H9 (cell line): Measurements from ENCODE around the gene TBC1D4. TPM values are rescaled to one million over a fixed set of nuclear protein-coding genes. Genes with fewer than 3 reads are reported as not detected.
"Not testable (repeated sequence)": the region's sequence is repeated elsewhere in the genome, so short reads cannot be mapped to it uniquely, and the experiment has no call there.

ENCODE experiments used
- DNase-seq: peaks from one replicate; pipeline ENCODE4 v3.0.0-alpha.2; 2017
- H2AFZ ChIP-seq: one replicate; pipeline ENCODE4 v1.6.1; 2013; ENCODE audit warnings: mild to moderate bottlenecking, low read length, control low read depth, moderate library complexity
- H2AK5ac ChIP-seq: 2 replicates; pipeline ENCODE4 v1.6.1; 2013; ENCODE audit warnings: low read length, control low read depth, mixed read lengths; ENCODE audit not compliant: insufficient read length
- H2BK120ac ChIP-seq: one replicate; pipeline ENCODE4 v1.6.1; 2013; ENCODE audit warnings: low read depth, mild to moderate bottlenecking, low read length, control low read depth, inconsistent platforms; ENCODE audit not compliant: poor library complexity, severe bottlenecking
- H2BK12ac ChIP-seq: 2 replicates; pipeline ENCODE4 v1.6.1; 2013; ENCODE audit warnings: low read length, control low read depth, mixed read lengths, low read depth; ENCODE audit not compliant: insufficient read length
- H2BK15ac ChIP-seq: 2 replicates; pipeline ENCODE4 v1.6.1; 2013; ENCODE audit warnings: low read depth, low read length, control low read depth
- H2BK20ac ChIP-seq: one replicate; pipeline ENCODE4 v1.6.1; 2013; ENCODE audit warnings: low read depth, mild to moderate bottlenecking, low read length, control low read depth, inconsistent platforms; ENCODE audit not compliant: poor library complexity, severe bottlenecking
- H2BK5ac ChIP-seq: 2 replicates; pipeline ENCODE4 v1.6.1; 2013; ENCODE audit warnings: low read length, control low read depth, mixed read lengths; ENCODE audit not compliant: insufficient read length
- H3K14ac ChIP-seq: 2 replicates; pipeline ENCODE4 v1.6.1; 2013; ENCODE audit warnings: low read length, control low read depth; ENCODE audit not compliant: insufficient read depth
- H3K18ac ChIP-seq: 2 replicates; pipeline ENCODE4 v1.6.1; 2013; ENCODE audit warnings: low read depth, mild to moderate bottlenecking, mixed read lengths, low read length, control low read depth; ENCODE audit not compliant: insufficient read length
- H3K23ac ChIP-seq: 2 replicates; pipeline ENCODE4 v1.6.1; 2013; ENCODE audit warnings: low read length, control low read depth, mixed read lengths, low read depth; ENCODE audit not compliant: insufficient read length
- H3K23me2 ChIP-seq: 2 replicates; pipeline ENCODE4 v1.6.1; 2013; ENCODE audit warnings: low read depth, mild to moderate bottlenecking, mixed read lengths, low read length, control low read depth; ENCODE audit not compliant: insufficient read length, poor library complexity, severe bottlenecking
- H3K27ac ChIP-seq: 2 replicates; pipeline ENCODE4 v1.5.1; 2013; ENCODE audit warnings: low read length, control low read depth, mixed read lengths, low read depth; ENCODE audit not compliant: insufficient read length
- H3K27me3 ChIP-seq: 2 replicates; pipeline ENCODE4 v1.6.1; 2013; ENCODE audit warnings: low read length, control low read depth, inconsistent platforms; ENCODE audit not compliant: insufficient read depth
- H3K4ac ChIP-seq: 2 replicates; pipeline ENCODE4 v1.6.1; 2013; ENCODE audit warnings: low read depth, mild to moderate bottlenecking, control low read depth, inconsistent platforms, low read length, moderate library complexity
- H3K4me1 ChIP-seq: 2 replicates; pipeline ENCODE4 v1.6.1; 2013; ENCODE audit warnings: low read length, control low read depth, inconsistent platforms; ENCODE audit not compliant: insufficient read depth
- H3K4me2 ChIP-seq: 2 replicates; pipeline ENCODE4 v1.6.1; 2013; ENCODE audit warnings: low read length, control low read depth, mixed read lengths; ENCODE audit not compliant: insufficient read length, insufficient read depth
- H3K56ac ChIP-seq: 2 replicates; pipeline ENCODE4 v1.6.1; 2013; ENCODE audit warnings: low read depth, mild to moderate bottlenecking, mixed read lengths, low read length, control low read depth; ENCODE audit not compliant: insufficient read length
- H3K79me1 ChIP-seq: 2 replicates; pipeline ENCODE4 v1.6.1; 2013; ENCODE audit warnings: low read depth, mild to moderate bottlenecking, moderate library complexity, low read length, control low read depth, inconsistent platforms; ENCODE audit not compliant: insufficient read depth, poor library complexity, severe bottlenecking
- H3K79me2 ChIP-seq: 2 replicates; pipeline ENCODE4 v1.6.1; 2013; ENCODE audit warnings: low read length, control low read depth, inconsistent platforms; ENCODE audit not compliant: insufficient read depth
- H3K9ac ChIP-seq: 2 replicates; pipeline ENCODE4 v1.6.1; 2013; ENCODE audit warnings: low read length, control low read depth, mixed read lengths; ENCODE audit not compliant: insufficient read length; ENCODE audit errors: extremely low read depth
- H3K9me3 ChIP-seq: one replicate; pipeline ENCODE4 v1.6.1; 2013; ENCODE audit warnings: low read depth, low read length, inconsistent platforms; ENCODE audit not compliant: control insufficient read depth
- H3T11ph ChIP-seq: one replicate; pipeline ENCODE4 v1.6.1; 2013; ENCODE audit warnings: mild to moderate bottlenecking, low read length, control low read depth, inconsistent platforms
- H4K20me1 ChIP-seq: one replicate; pipeline ENCODE4 v1.6.1; 2013; ENCODE audit not compliant: control insufficient read depth, insufficient read length, insufficient read depth
- H4K5ac ChIP-seq: 2 replicates; pipeline ENCODE4 v1.6.1; 2013; ENCODE audit warnings: low read depth, mild to moderate bottlenecking, mixed read lengths, low read length, control low read depth; ENCODE audit not compliant: insufficient read length
- H4K8ac ChIP-seq: replicated peaks from 2 replicates; pipeline ENCODE4 v1.6.1; 2013; ENCODE audit warnings: low read length, control low read depth, mixed read lengths, low read depth; ENCODE audit not compliant: insufficient read length
- H4K91ac ChIP-seq: 2 replicates; pipeline ENCODE4 v1.6.1; 2013; ENCODE audit warnings: low read depth, mild to moderate bottlenecking, moderate library complexity, mixed read lengths, low read length, control low read depth; ENCODE audit not compliant: insufficient read length
- H3K27ac Mint-ChIP-seq, 3 experiments: 2 replicates in 2 of 3; 3 replicates in 1 of 3; pipeline ENCODE4 v1.8.0; 2020 to 2021; ENCODE audit warnings: mixed read lengths in 3 of 3, mild to moderate bottlenecking in 1 of 3, moderate library complexity in 1 of 3
- H3K27me3 Mint-ChIP-seq: 2 replicates; pipeline ENCODE4 v1.8.0; 2021; ENCODE audit warnings: low read depth, mild to moderate bottlenecking, moderate library complexity, mixed read lengths
- H3K36me3 Mint-ChIP-seq, 3 experiments: 2 replicates in 2 of 3; 3 replicates in 1 of 3; pipeline ENCODE4 v1.8.0; 2020 to 2021; ENCODE audit warnings: low read depth in 3 of 3, mixed read lengths in 3 of 3; ENCODE audit not compliant: insufficient read depth in 1 of 3
- H3K4me1 Mint-ChIP-seq, 2 experiments: 2 replicates each; pipeline ENCODE4 v1.8.0; 2020; ENCODE audit warnings: mixed read lengths in 2 of 2
- H3K4me3 Mint-ChIP-seq, 2 experiments: 2 replicates in 1 of 2; 3 replicates in 1 of 2; pipeline ENCODE4 v1.8.0; 2020 to 2021; ENCODE audit warnings: mild to moderate bottlenecking in 2 of 2, mixed read lengths in 2 of 2, moderate library complexity in 1 of 2
- H3K9me3 Mint-ChIP-seq, 2 experiments: 2 replicates in 1 of 2; 3 replicates in 1 of 2; pipeline ENCODE4 v1.8.0; 2020; ENCODE audit warnings: mild to moderate bottlenecking in 2 of 2, mixed read lengths in 2 of 2, moderate library complexity in 1 of 2
- WGBS: extraction: QIAGEN DNeasy Blood & Tissue Kit; methylation state at CpG from one replicate; pipeline ENCODE4 v1.1.7; 2013; ENCODE audit warnings: missing lambda C conversion rate, low lambda C conversion rate, mixed read lengths; ENCODE audit not compliant: insufficient read length; ENCODE audit errors: extremely low coverage; 5-methylcytosine and 5-hydroxymethylcytosine counted together
- total RNA-seq: library from RNA; stranded (reverse); gene quantifications from 2 replicates; pipeline ENCODE4 v1.2.1, GENCODE V29; 2021
- TF ChIP-seq, protein P1 (sequence below): fragments of 200-600 bp; sonication (generic); conservative IDR thresholded peaks from 3 replicates; pipeline ENCODE4 v1.8.0; 2021; ENCODE audit warnings: antibody characterized with exemption, mild to moderate bottlenecking

Gene TBC1D4
- total RNA-seq, 1 experiment from 2014 or later = 10.5 TPM

DNA sequence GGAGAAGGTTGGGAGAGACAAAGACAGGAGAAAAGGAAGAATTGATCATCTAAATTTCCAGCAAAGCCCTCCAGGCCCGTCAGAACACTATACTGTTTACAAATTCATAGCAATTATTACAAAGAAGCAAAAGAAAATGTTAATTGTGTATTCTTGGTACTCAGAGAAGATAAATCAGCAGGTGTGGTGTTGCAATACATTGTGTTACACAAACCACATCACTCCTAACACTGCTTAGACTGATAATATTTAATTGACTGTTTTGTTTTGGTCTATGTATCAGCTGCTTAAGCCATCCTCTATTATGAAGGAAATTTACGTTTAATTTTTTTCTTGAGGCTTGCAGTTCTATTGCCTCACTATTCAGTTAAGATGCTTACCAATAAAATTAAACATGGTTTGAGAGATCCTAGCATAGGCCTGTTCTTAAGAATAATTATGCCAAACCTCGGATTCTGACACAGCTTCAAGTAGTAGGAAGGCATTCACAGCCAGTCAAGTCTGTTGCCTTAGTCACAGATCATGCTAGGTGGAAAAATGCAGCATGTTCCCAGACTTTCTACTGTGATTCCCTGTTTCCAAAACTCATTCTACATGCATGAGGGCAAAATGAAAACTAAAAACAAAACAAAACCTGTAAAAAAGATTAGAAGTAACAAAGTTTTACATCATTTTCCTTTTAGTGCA is 129.2 kb downstream of the TBC1D4 start:
- TF ChIP-seq, protein P1, sequence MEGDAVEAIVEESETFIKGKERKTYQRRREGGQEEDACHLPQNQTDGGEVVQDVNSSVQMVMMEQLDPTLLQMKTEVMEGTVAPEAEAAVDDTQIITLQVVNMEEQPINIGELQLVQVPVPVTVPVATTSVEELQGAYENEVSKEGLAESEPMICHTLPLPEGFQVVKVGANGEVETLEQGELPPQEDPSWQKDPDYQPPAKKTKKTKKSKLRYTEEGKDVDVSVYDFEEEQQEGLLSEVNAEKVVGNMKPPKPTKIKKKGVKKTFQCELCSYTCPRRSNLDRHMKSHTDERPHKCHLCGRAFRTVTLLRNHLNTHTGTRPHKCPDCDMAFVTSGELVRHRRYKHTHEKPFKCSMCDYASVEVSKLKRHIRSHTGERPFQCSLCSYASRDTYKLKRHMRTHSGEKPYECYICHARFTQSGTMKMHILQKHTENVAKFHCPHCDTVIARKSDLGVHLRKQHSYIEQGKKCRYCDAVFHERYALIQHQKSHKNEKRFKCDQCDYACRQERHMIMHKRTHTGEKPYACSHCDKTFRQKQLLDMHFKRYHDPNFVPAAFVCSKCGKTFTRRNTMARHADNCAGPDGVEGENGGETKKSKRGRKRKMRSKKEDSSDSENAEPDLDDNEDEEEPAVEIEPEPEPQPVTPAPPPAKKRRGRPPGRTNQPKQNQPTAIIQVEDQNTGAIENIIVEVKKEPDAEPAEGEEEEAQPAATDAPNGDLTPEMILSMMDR = no peak
- Histone ChIP-seq H3K23ac (no peak overlapping the region), H3K27me3 (no peaks in the 10 kb centered on the region), H2BK5ac (no peak overlapping the region), H2AFZ (no peak overlapping the region), H3K4me2 (no peak overlapping the region), H3K27ac (no peak overlapping the region), H2BK15ac (no peak overlapping the region), H4K91ac (no peak overlapping the region), H4K5ac (no peak overlapping the region), H3K79me2 (no peaks in the 10 kb centered on the region), H3K9me3 (no peaks in the 10 kb centered on the region), H3K79me1 (no peaks in the 10 kb centered on the region), H3K23me2 (no peaks in the 10 kb centered on the region), H3K14ac (no peak overlapping the region), H3K56ac (no peak overlapping the region), H3K4me1 (no peaks in the 10 kb centered on the region), H4K8ac (no peak overlapping the region), H2AK5ac (no peak overlapping the region), H2BK20ac (no peak overlapping the region), H3K9ac (no peak overlapping the region), H2BK12ac (no peak overlapping the region), H3T11ph (no peak overlapping the region), H3K18ac (no peak overlapping the region), H2BK120ac (no peak overlapping the region), H4K20me1 (no peaks in the 10 kb centered on the region), H3K4ac (no peak overlapping the region)
- no CpG with 5 or more reads among the region's 3 CpGs for WGBS
- Mint-ChIP-seq H3K27ac (no peak overlapping the region), H3K9me3 (no peaks in the 10 kb centered on the region; a peak in 1 of 5 replicates), H3K27me3 (no peaks in the 10 kb centered on the region), H3K36me3 (peaks cover 8 to 21% (median 20%) of the 10 kb centered on the region in 3 experiments), H3K4me3 (no peak overlapping the region), H3K4me1 (0 out of 4 replicates have a peak, but pooled peaks cover 0 to under 1% of the 10 kb centered on the region in 2 experiments)
- no peak for DNase-seq

DNA sequence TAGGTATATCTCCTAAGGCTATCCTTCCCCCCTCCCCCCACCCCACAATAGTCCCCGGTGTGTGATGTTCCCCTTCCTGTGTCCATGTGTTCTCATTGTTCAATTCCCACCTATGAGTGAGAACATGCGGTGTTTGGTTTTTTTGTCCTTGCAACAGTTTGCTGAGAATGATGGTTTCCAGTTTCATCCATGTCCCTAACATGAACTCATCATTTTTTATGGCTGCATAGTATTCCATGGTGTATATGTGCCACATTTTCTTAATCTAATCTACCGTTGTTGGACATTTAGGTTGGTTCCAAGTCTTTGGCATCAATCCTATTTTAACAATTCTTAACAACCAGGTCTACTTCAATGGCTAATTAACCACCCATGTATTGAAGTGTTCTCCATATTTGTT is 130.4 kb downstream of the TBC1D4 start:
- not testable (repeated sequence) for H3K56ac ChIP-seq, H3K27me3 ChIP-seq, H3K27ac ChIP-seq, H2BK120ac ChIP-seq, H3K18ac ChIP-seq, H3K27ac Mint-ChIP-seq, H2BK5ac ChIP-seq, H3K4me3 Mint-ChIP-seq, H4K20me1 ChIP-seq, H2AK5ac ChIP-seq, H3K4me1 ChIP-seq, H3K4ac ChIP-seq, H4K91ac ChIP-seq, H3K4me1 Mint-ChIP-seq, H3K79me2 ChIP-seq, H3K23me2 ChIP-seq, H2AFZ ChIP-seq, H3K9me3 Mint-ChIP-seq, H3K27me3 Mint-ChIP-seq, H4K5ac ChIP-seq, H3K23ac ChIP-seq, H2BK12ac ChIP-seq, H2BK15ac ChIP-seq, H3T11ph ChIP-seq, H2BK20ac ChIP-seq, H4K8ac ChIP-seq, H3K4me2 ChIP-seq, H3K9me3 ChIP-seq, H3K9ac ChIP-seq, H3K79me1 ChIP-seq, DNase-seq, H3K14ac ChIP-seq
- peaks cover 8 to 30% (median 24%) of the 10 kb centered on the region in 3 experiments for H3K36me3 Mint-ChIP-seq
- WGBS = no CpG with 5 or more reads among the region's 3 CpGs
